SK-N-SH (cell line): ENCODE results near the gene IL21R.
"Not testable (repeated sequence)": the region's sequence is repeated elsewhere in the genome, so short reads cannot be mapped to it uniquely, and the experiment has no call there.

Experiments used
- CHD2 ChIP-seq: fragments of 150-350 bp; IDR thresholded peaks from 2 replicates; pipeline ENCODE4 v1.6.1; 2018; ENCODE audit warnings: low read length; ENCODE audit not compliant: partially characterized antibody
- CTCF ChIP-seq: fragments of 200-600 bp; sonication (generic); IDR thresholded peaks from 2 replicates; pipeline ENCODE4 v1.6.1; 2017; ENCODE audit warnings: antibody characterized with exemption, mild to moderate bottlenecking, moderate library complexity
- GABPA ChIP-seq: IDR thresholded peaks from 2 replicates; pipeline ENCODE4 v1.4.0; 2012; ENCODE audit warnings: low read depth, mild to moderate bottlenecking
- MAX ChIP-seq: IDR thresholded peaks from 2 replicates; pipeline ENCODE4 v1.4.0; 2012; ENCODE audit warnings: low read depth
- NRF1 ChIP-seq: IDR thresholded peaks from 2 replicates; pipeline ENCODE4 v1.6.1; 2012; ENCODE audit warnings: low read depth, mild to moderate bottlenecking, low read length
- POLR2AphosphoS5 ChIP-seq: IDR thresholded peaks from 2 replicates; pipeline ENCODE4 v1.6.1; 2012; ENCODE audit warnings: low read depth, low read length
- RCOR1 ChIP-seq: fragments of 150-350 bp; IDR thresholded peaks from 2 replicates; pipeline ENCODE4 v1.6.1; 2017; ENCODE audit warnings: antibody characterized with exemption, low read length
- RFX5 ChIP-seq: IDR thresholded peaks from 2 replicates; pipeline ENCODE4 v1.6.1; 2012; ENCODE audit warnings: mild to moderate bottlenecking, improper control_type of control experiment, low read length
- SMC3 ChIP-seq: IDR thresholded peaks from 2 replicates; pipeline ENCODE4 v1.6.1; 2012; ENCODE audit warnings: low read depth, low read length, improper control_type of control experiment
- TAF1 ChIP-seq: IDR thresholded peaks from 2 replicates; pipeline ENCODE4 v1.6.1; 2012; ENCODE audit warnings: low read depth, mild to moderate bottlenecking, low read length, moderate library complexity, borderline replicate concordance

GRCh38 chr16:27409958-27410357 lies 8.0 kb downstream of the IL21R start:
- TF ChIP-seq MAX, CTCF, SMC3, NRF1, POLR2AphosphoS5, TAF1, RFX5, CHD2, RCOR1, GABPA: not testable (repeated sequence)
